CD4-positive, alpha-beta T cell (primary cell): ENCODE results near the gene GTF2H4. TPM values are rescaled to one million over a fixed set of nuclear protein-coding genes. Genes with fewer than 3 reads are reported as not detected.
A peak's percentile ranks its signal among the peaks of the same experiment; 100 is the strongest.

Experiments
- ATAC-seq: fragments of 200-7000 bp; cut with Tn5 transposase; one replicate; pipeline ENCODE4 v1.10.0; 2022; ENCODE audit warnings: mild to moderate bottlenecking; ENCODE audit not compliant: poor library complexity
- CTCF ChIA-PET: fragments of 350-600 bp; sonication (Branson Sonifier 250); formaldehyde crosslinking; loops from one replicate; lab custom pipeline; 2021; ENCODE audit warnings: antibody characterized with exemption, inconsistent platforms; lab: Charles Lee
- POLR2A ChIA-PET: fragments of 350-600 bp; sonication (Branson Sonifier 250); formaldehyde crosslinking; loops from one replicate; lab custom pipeline; 2021; ENCODE audit warnings: antibody characterized with exemption, inconsistent platforms; lab: Charles Lee
- DNase-seq, 14 experiments: peaks; one replicate each; pipeline ENCODE4 v3.0.0-alpha.2; 2013 to 2020; ENCODE audit warnings: mixed read lengths in 2 of 14
- H3K27ac ChIP-seq, 2 donors: one replicate each; pipeline versions ENCODE4 v1.5.1 to v1.7.0; 2013; ENCODE audit warnings: low read length in 2 of 2, low read depth in 1 of 2, mild to moderate bottlenecking in 1 of 2
- H3K27me3 ChIP-seq, 2 experiments: 1 replicate in 1 of 2; 2 replicates in 1 of 2; pipeline versions ENCODE4 v1.6.1 to v1.7.0; 2013; ENCODE audit warnings: low read length in 2 of 2, control low read depth in 1 of 2, mild to moderate bottlenecking in 1 of 2, moderate library complexity in 1 of 2; ENCODE audit not compliant: insufficient read depth in 2 of 2, control insufficient read depth in 1 of 2
- H3K36me3 ChIP-seq: one replicate; pipeline ENCODE4 v1.6.1; 2013; ENCODE audit warnings: low read length, control low read depth; ENCODE audit not compliant: insufficient read depth
- H3K4me1 ChIP-seq: one replicate; pipeline ENCODE4 v1.6.1; 2013; ENCODE audit warnings: low read length, control low read depth; ENCODE audit not compliant: insufficient read depth
- H3K4me3 ChIP-seq: one replicate; pipeline ENCODE4 v1.5.1; 2013; ENCODE audit warnings: mild to moderate bottlenecking, low read length, moderate library complexity
- H3K9me3 ChIP-seq, 2 experiments: 1 replicate in 1 of 2; 2 replicates in 1 of 2; pipeline versions ENCODE4 v1.6.1 to v1.7.0; 2013; ENCODE audit warnings: low read length in 2 of 2, mild to moderate bottlenecking in 2 of 2, control low read depth in 1 of 2, moderate library complexity in 1 of 2; ENCODE audit not compliant: control insufficient read depth in 1 of 2, insufficient read depth in 1 of 2
- H3K27ac Mint-ChIP-seq: one replicate; pipeline ENCODE4 v1.8.0; 2020; ENCODE audit warnings: mixed read lengths
- H3K27me3 Mint-ChIP-seq: one replicate; pipeline ENCODE4 v1.8.0; 2021; ENCODE audit warnings: mixed read lengths
- H3K36me3 Mint-ChIP-seq: one replicate; pipeline ENCODE4 v1.8.0; 2021; ENCODE audit warnings: low read depth, mixed read lengths
- H3K4me1 Mint-ChIP-seq: one replicate; pipeline ENCODE4 v1.8.0; 2021; ENCODE audit warnings: low read depth, mixed read lengths
- H3K4me3 Mint-ChIP-seq: one replicate; pipeline ENCODE4 v1.8.0; 2020; ENCODE audit warnings: mild to moderate bottlenecking, mixed read lengths
- H3K9me3 Mint-ChIP-seq: one replicate; pipeline ENCODE4 v1.8.0; 2020; ENCODE audit warnings: mixed read lengths
- CTCF ChIP-seq: fragments of 200-600 bp; IDR thresholded peaks from one replicate; pipeline ENCODE4 v1.8.0; 2022; ENCODE audit warnings: antibody characterized with exemption, mild to moderate bottlenecking
- intact Hi-C, 2 experiments: fragments of 100-400 bp; cut with DNase I in 1 of 2; cut with micrococcal nuclease in 1 of 2; formaldehyde crosslinking; loops; one replicate each; pipeline versions ENCODE4 v1.15.1 to v1.9.0; 2023 to 2025; cut with DNase I, micrococcal nuclease
- total RNA-seq, 174 experiments: library from RNA in 2 of 174; stranded (reverse) in 2 of 174; gene quantifications; one replicate each; pipeline ENCODE4 v1.2.3 and lab custom pipeline; 2021 to 2026

GTF2H4 gene
- total RNA-seq, 2 experiments from 2014 or later, result 7.7 to 10.7 TPM

- Mint-ChIP-seq H3K9me3 (no peaks in the 10 kb centered on the region), H3K27ac (peak overlapping the region; percentile 59), H3K4me1 (peaks cover 34% of the 10 kb centered on the region), H3K4me3 (peak overlapping the region; percentile 96), H3K36me3 (peaks cover 64% of the 10 kb centered on the region), H3K27me3 (no peaks in the 10 kb centered on the region)
- Histone ChIP-seq H3K36me3 (peaks cover 36% of the 10 kb centered on the region), H3K4me1 (peaks cover 28% of the 10 kb centered on the region), H3K4me3 (no peak overlapping the region), H3K27ac (no peak overlapping the region), H3K27me3 (no peaks in the 10 kb centered on the region), H3K9me3 (no peaks in the 10 kb centered on the region)
- ChIA-PET CTCF (interaction anchor here (0.9 to 2.9 kb wide), 4 partner anchors 85 to 175 kb away, joined by 4 to 13 read pairs (median 7); no protein-coding TSS in a partner anchor), POLR2A (interaction anchor here (1.0 to 1.9 kb wide), 6 partner anchors 12 to 587 kb away, joined by 3 to 11 read pairs (median 5); no protein-coding TSS in a partner anchor)
- intact Hi-C loops, result loop anchor here in 1 of 2 experiments (10.0 kb wide), 1 partner anchor 588 kb away; the partner anchor contains the start of gene TRIM39
- DNase-seq, result no peak
- no peak for ATAC-seq
- no peak for TF ChIP-seq CTCF
These were observed 4.9 kb downstream of the GTF2H4 start for GRCh38 chr6:30912746-30913520.

- DNase-seq, result no peak
- Histone ChIP-seq H3K9me3 (no peaks in the 10 kb centered on the region), H3K4me3 (peak overlapping the region; percentile 82), H3K27ac (peak overlapping the region in 1 of 2 donors; percentile 44), H3K36me3 (peaks cover 41% of the 10 kb centered on the region), H3K4me1 (peaks cover 23% of the 10 kb centered on the region), H3K27me3 (no peaks in the 10 kb centered on the region)
- no peak for ATAC-seq
- H3K4me3 Mint-ChIP-seq, result peak overlapping the region; percentile 96
- no peak for TF ChIP-seq CTCF
- H3K27ac Mint-ChIP-seq, result peak overlapping the region; percentile 59
- intact Hi-C loops, result loop anchor here in 1 of 2 experiments (2.0 to 10.0 kb wide), 2 partner anchors 173 to 589 kb away; partner anchors contain the start of gene TRIM39
- H3K9me3 Mint-ChIP-seq, result no peaks in the 10 kb centered on the region
- H3K36me3 Mint-ChIP-seq, result peaks cover 64% of the 10 kb centered on the region
- ChIA-PET POLR2A (interaction anchor here (1.0 to 1.9 kb wide), 7 partner anchors 12 to 587 kb away, joined by 3 to 11 read pairs (median 6); partner anchors contain the start of gene DDR1), CTCF (interaction anchor here (0.9 to 2.9 kb wide), 5 partner anchors 46 to 241 kb away, joined by 3 to 13 read pairs (median 4); partner anchors contain the start of gene DHX16)
- H3K4me1 Mint-ChIP-seq, result peaks cover 26% of the 10 kb centered on the region
- no peaks in the 10 kb centered on the region for H3K27me3 Mint-ChIP-seq
These were observed 5.7 kb downstream of the GTF2H4 start for GRCh38 chr6:30913721-30914075.

GRCh38 chr6:30914076-30914853, 6.3 kb downstream of the GTF2H4 start, which contains the start of gene VARS2:
VARS2 (plus strand) TSS chr6:30914238; CDS start chr6:30914837, 599 bp downstream.
- Histone ChIP-seq H3K36me3 (peaks cover 45% of the 10 kb centered on the region), H3K4me1 (peaks cover 19% of the 10 kb centered on the region), H3K27me3 (no peaks in the 10 kb centered on the region), H3K4me3 (peak within 1 kb of the TSS; percentile 82), H3K27ac (peak within 1 kb of the TSS; percentile 45 to 53), H3K9me3 (no peaks in the 10 kb centered on the region)
- intact Hi-C loops, result loop anchor here in 1 of 2 experiments (2.0 to 10.0 kb wide), 2 partner anchors 173 to 589 kb away; partner anchors contain the start of gene TRIM39
- peaks cover 21% of the 10 kb centered on the region for H3K4me1 Mint-ChIP-seq
- ATAC-seq (peak; percentile 96), DNase-seq (peak; percentile 69 to 94 (median 80))
- no peak for TF ChIP-seq CTCF
- peaks cover 67% of the 10 kb centered on the region for H3K36me3 Mint-ChIP-seq
- H3K27ac Mint-ChIP-seq, result peak within 1 kb of the TSS; percentile 87
- POLR2A ChIA-PET, result interaction anchor here (0.6 to 1.9 kb wide), 8 partner anchors 11 to 588 kb away, joined by 3 to 11 read pairs (median 4); partner anchors contain the start of gene DDR1
- CTCF ChIA-PET, result interaction anchor here (0.6 to 2.9 kb wide), 7 partner anchors 47 to 242 kb away, joined by 3 to 13 read pairs (median 4); partner anchors contain the start of gene DHX16
- no peaks in the 10 kb centered on the region for H3K9me3 Mint-ChIP-seq
- peak within 1 kb of the TSS; percentile 96 for H3K4me3 Mint-ChIP-seq
- no peaks in the 10 kb centered on the region for H3K27me3 Mint-ChIP-seq
